HG03521 (cell line): ENCODE data around the gene ZNF836.

ENCODE experiments used
- ATAC-seq: cut with Tn5 transposase; IDR thresholded peaks from one replicate; pipeline ENCODE4 v1.9.1; 2021; ENCODE audit warnings: mild to moderate bottlenecking, moderate library complexity; ENCODE audit not compliant: unreplicated experiment

The ZNF836 gene

GRCh38 chr19:52188822-52189734 lies 17.7 kb upstream of the ZNF836 start:
- ATAC-seq, result peak; percentile 0

GRCh38 chr19:52187407-52187806 lies 16.0 kb upstream of the ZNF836 start:
- ATAC-seq, result no peak

DNA sequence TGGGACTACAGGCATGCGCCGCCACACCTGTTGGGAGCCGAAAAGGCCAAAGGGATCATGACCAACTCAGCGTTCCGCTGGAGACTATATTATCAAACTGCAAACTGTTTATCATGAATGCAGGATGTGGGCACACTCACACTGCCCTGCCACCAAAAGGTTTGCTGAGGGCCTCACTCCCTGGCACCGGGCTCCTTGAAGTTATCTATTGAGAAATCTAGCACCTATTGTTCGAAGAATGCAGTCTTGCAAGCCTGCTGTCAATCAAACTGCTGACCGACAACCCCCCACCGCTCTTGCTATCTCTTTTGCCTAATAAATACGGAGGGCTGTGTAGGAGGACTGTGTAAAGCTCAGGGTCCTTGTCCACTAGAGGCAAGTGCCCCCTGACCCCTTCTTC lies 5.2 kb upstream of the ZNF836 start:
- no peak for ATAC-seq

GRCh38 chr19:52172347-52172746 lies 926 bp upstream of the ZNF836 start:
- ATAC-seq, result no peak

GRCh38 chr19:52170863-52171320 lies 529 bp downstream of the ZNF836 start:
- peak; percentile 23 for ATAC-seq

GRCh38 chr19:52170304-52170703 lies 1.1 kb downstream of the ZNF836 start:
- ATAC-seq, result no peak

DNA sequence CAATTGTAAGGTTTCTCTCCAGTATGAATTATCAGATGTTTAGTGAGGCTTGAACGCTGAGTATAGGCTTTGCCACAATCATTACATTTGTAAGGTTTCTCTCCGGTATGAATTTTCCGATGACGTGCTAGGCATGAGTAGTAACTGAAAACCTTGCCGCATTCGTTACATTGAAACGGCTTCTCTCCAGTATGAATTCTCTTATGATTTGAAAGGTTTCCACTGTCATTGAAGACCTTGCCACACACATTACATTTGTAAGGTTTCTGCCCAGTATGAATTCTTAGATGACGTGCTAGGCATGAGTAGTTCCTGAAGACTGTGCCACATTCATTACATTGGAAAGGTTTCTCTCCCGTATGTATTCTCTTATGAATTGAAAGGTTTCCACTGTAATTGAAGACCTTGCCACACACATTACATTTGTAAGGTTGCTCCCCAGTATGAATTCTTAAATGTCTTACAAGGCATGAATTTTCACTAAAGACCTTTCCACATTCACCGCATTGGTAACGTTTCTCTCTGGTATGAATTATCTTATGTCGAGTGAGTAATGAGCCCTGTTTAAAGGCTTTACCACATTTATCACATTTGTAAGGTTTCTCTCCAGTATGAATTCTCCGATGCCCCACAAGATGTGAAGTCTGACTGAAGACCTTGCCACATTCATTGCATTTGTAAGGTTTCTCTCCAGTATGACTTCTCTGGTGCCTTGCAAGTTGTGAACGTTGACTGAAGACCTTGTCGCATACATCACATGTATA lies 15.6 kb downstream of the ZNF836 start:
- ATAC-seq, result no peak

DNA sequence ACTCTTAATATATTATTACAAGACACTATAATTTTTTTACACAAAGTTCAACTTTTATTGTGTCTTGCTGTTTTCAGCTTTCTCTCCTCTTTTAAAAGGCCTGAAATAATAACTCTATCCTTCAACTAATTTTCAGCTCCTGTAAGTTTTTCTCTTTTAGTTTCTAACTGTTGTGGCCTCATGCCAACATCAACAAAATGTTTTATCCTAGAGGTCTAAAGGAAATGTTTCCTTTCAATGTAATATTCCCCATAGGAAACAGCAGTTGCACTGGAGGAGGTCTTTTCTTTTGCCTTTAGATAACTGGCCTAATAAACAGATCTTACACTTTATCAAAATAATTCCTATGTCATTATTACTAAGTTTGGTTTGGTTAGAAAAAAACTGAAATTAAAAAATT lies 23.2 kb downstream of the ZNF836 start:
- ATAC-seq, result no peak

- ATAC-seq, result no peak
Observed at GRCh38 chr19:52142001-52142595, 29.3 kb downstream of the ZNF836 start.

GRCh38 chr19:52141203-52141602 lies 30.2 kb downstream of the ZNF836 start:
- no peak for ATAC-seq

GRCh38 chr19:52140032-52140710 lies 31.2 kb downstream of the ZNF836 start:
- ATAC-seq, result peak; percentile 93

DNA sequence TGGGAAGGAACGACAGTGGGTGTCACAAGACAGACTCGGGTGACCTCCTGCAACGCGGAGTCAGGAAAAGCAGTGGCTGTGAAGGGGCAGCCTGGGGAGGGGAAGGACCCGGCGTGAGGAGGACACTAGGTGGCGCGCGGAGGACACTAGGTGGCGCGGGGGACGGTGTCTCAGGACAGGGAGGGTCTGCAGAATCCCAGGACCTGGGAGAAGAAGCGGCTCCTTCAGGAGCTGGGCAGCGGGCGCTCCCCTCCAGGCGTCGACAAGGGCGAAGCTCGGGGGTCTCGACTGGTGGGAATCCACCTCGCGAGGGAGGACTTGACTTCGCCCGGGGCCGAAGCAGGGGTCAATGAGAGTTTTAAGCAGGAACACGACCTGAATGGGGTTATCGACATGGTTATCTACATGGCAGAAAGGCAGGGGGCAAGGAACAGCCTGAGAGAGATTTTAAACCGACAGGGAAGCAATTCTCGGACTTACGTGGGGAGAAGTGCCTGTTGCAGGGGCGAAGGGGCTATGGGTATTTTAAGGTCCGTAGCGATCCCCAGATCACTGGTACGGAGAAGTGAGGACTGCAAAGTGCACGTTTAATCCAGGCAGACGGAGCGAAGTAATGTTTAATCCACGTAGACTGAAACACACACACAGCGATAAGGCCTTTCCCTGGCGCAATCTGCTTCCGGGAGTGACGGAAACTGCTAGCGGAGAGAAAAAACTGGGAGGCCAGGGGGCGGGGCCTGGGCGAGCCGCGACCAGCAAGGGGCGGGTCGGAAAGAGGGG lies 32.0 kb downstream of the ZNF836 start, which contains the start of gene ZNF616:
ZNF616 (minus strand) TSS at position 687 of the 780 bp plus-strand sequence. CDS start 9,426 bp downstream, outside the sequence.
- peak; percentile 39 for ATAC-seq

- no peak for ATAC-seq
Observed at GRCh38 chr19:52138983-52139251, 32.5 kb downstream of the ZNF836 start.

DNA sequence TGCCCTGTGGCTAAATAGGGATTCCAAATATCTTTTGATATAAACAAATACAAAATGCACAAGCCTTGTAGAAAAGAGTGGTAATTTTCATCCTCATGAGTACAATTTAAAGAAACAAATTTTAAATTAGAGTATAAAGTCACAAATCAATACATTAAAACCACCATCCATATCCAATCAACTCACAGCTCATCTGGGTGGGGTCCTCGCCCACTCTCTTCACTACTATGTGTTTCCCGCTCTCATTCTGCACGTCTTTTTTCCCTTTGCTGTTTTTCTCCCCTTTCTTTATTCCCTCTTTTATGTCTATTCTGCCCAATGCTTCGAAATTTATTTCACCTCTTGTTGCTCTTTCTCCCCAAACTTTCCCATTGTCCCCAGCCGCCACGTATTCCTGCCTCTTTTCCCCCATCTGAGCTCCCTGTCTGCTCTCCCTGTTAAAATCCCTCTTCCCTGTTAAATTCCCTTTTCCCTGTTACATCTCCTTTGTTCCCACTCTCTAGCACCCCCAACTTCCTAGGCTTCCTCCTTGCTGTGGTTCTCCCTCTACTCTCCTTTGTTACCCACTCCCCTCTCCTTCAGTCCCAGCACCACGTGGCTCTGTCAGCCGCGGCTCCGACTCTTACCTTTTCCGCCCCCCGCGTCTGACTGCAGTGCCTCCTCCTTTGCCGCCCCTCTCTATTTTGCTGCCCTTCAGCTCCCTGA lies 33.0 kb downstream of the ZNF836 start:
- ATAC-seq, result no peak

DNA sequence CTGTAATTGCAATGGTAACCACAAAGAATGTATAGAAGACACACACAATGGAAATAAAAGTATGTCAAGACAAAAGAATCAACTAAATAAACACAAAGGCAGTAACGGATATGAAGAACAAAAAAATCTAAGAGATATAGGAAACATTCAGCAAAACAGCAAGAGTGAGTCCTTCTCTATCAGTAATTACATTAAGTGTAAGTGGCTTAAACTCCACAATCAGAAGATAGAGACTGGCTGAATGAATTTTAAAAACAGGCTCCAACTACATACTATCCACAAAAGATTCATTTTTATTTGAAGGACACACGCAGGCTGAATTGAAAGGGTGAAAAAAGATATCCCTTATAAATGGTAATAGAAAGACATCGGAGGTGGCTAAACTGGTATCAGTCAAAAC lies 51.1 kb downstream of the ZNF836 start:
- ATAC-seq, result no peak

GRCh38 chr19:52115526-52116053 lies 55.8 kb downstream of the ZNF836 start:
- ATAC-seq, result no peak

- ATAC-seq, result no peak
Observed at GRCh38 chr19:52114691-52115090, 56.7 kb downstream of the ZNF836 start.

- no peak for ATAC-seq
Observed at GRCh38 chr19:52112624-52113023, 58.8 kb downstream of the ZNF836 start.

DNA sequence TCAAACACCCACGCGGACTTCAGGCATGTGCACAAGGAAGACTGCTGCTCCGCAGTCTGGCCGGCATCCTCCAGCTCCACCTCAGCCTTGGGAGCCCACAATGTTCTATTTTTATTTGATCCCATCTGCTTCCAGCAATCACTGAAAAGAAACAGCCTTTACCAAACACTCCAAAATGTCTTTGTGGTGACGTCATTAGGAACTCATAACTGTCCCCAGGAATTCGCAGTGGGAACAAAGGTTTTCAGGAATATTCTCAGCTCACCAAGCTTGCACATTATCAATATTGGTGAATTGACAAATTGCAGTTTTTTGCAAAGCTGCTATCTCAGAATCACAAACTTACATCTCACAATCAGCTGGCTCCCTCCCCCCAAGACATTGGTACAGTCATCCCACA lies 60.6 kb downstream of the ZNF836 start:
- no peak for ATAC-seq
